Activated CD4-positive, alpha-beta T cell treated with anti-CD3 and anti-CD28 coated beads for 48 hours (primary cell): Measurements from ENCODE around the gene INSL4.

Experiments used
- DNase-seq: peaks from one replicate; pipeline ENCODE4 v3.0.0-alpha.2; 2020

INSL4 gene

DNA sequence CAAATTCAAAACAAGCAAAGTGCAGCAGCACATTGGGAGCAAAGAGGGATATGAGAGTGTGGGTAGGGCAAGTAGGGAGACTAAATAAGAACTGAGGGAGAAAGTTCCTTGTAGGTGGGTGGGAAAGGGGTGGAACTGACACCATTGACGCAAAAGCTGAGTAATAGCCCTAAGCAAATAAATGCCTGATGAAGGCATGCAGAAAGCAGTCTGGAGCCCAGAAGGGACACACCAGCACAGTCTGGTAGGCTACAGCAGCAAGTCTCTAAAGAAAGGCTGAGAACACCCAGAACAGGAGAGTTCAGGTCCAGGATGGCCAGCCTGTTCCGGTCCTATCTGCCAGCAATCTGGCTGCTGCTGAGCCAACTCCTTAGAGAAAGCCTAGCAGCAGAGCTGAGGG is at the start of gene INSL4:
Gene INSL4 (plus strand): TSS at position 208 of the 400 bp plus-strand sequence. CDS start 105 bp downstream, at position 313.
- no peak for DNase-seq

DNA sequence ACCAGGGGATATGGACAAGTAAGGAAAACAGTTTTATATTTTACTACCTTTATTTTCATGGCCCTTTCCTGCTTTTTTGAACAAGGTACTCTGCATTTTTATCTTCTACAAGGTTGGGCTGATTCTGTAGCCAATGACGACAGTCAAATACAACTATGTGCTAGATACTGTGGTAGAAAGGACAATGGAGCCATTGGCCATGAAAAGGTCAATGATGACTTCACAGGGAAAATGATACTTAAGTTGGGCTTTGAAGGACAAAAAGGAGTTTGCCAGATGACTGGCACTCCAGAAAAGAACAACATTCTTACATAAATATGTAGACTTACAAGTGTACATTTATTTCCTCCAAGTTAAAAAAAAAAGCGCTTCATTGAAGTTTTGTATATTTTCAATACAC is 46.4 kb upstream of the INSL4 start:
- DNase-seq: no peak

DNA sequence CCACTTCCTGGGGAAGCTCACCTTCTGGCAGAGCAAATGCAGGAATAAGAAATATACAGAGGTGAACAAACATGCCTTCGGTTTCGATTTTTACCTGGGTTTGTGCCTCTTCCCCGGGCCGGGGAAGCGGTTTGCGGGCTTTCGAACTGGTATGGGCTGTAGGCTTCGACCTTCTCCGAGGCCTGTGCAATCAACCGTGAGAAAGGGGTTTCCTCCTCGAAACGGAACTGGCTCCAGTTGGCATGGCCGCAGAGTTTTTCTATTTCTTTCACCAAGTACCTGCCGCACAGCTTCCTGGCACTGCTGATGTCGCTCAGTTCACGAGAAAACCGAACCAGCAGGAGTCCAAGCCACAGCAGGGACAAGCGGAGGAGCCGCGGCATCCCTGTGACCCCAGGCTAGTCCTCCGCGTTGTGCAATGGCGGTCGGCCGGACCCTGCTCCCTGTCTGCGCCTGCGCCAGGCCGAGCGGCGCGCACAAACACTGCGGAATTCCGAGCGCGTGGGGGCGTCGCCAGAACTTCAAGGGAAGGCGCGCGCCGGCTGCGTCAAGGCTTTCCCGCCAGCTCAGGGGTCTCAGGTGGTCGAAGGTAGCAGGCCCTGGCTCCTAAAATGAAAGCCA is 45.9 kb upstream of the INSL4 start, which contains the start of gene INSL6:
Gene INSL6 (minus strand): TSS at position 420 of the 621 bp plus-strand sequence. CDS start 37 bp downstream, at position 383.
- DNase-seq: no peak

DNA sequence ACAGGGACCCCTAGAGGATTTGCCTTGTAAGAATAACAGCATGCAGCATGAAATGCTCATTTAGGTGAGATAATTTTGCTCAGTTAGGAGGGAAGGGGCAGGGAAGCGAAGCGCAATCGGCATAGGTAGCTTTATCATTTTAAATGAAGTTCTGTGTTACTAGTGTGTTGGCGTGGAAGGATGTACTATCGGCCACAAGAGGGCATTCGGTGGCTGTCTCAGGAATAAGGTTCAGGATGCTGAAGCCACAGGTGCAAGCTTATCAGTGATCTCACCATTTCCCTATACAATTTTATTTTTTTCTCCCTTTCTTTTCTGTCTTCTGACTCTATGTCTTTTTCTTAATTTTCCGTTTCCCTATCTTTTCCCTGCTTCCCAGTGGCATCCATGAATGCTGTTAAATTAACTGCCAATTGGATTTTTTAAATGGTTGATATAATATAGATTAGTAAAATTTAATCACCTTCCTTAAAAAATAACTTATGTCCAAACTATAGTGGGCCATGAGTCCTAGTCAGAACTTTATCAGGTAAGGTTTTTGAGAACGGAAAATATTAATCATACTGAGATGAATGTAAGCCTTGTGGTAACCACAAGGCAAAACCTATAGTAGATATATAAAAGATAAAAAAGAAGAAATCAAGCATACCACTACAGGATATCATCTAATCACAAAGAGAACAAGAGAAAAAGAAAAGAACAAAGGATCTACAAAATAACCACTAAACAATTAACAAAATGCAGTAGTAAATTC is 44.6 kb upstream of the INSL4 start:
- DNase-seq: peak; percentile 64

DNA sequence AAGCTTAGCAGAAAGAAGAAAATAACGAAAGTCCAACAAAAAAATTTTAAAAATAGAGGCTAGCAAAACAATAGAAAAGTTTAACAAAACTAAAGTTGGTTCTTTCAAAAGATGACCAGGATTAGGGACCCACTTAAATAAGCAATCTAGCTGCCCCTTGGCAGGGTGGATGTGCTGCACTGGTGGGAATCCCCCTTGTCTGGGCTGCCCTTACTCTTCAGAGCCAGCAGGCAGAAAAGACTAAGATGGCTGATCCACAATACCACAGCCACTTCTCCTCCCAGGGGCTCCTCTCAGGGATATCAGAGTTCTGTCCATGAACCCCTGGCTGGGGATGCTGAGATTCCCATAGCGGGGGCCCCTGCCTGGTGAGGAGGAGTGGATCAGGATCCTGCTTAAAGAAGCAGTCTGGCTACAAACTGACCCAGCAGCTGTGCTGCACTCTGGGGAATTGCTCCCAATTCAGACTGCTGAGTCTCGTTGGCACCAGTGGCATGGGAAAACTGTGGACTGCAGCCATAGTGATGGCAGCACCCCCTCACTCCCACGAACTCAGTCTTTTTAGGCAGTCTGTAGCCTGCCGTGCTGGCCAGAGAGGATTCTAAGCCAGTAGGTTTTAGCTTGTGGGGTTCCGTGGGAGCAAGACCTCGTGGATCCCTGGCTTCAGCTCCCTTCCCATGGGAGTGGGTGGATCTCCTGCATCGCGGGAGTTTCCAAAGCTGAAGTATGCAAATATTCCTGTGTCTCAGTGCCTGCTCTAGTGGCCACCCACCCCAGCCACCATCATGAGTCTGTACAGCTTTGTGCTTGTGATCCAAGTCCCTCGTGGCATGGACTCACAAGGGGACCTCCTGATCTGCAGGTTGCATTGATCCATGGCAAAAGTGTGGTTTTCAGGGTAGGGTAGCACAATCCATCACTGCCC is 42.9 kb upstream of the INSL4 start:
- no peak for DNase-seq

DNA sequence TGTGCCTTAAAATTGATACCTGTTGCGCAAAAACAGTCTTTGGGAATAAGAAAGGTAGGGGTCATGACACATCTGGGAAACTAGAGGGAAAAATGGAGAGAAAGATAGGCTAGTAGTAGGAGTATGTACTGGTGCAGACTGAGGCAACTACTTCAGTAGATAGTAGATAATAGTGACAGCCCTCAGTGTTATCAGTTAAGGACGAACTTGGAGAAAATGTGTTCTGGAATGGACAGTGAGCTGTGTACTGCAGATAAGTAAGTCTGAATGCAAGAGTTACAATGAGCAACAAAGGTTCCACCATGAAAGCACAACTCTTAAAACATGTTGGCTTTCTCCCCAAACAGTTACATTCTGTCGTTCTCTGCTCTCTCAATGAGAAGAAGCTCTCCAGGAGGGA is 39.2 kb upstream of the INSL4 start:
- DNase-seq: no peak

DNA sequence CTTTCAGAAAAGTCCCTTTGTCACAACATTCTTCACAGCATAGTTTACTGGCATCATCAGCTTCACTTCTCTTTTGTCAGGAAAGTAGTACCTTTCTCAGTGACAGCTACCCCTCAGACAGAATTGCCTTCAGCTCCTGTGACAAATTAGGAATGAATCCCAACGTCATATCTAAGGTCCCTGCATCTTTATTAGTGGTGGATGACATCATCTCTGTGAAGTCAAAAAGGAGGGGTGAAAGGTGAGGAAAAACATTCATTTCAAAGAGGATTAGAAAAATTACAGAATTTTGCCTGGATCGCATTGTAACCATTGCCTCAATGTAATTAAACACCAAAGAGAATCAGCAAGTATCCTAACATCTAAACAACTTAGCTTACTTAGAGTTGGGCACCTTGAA is 37.9 kb upstream of the INSL4 start:
- DNase-seq: no peak

DNA sequence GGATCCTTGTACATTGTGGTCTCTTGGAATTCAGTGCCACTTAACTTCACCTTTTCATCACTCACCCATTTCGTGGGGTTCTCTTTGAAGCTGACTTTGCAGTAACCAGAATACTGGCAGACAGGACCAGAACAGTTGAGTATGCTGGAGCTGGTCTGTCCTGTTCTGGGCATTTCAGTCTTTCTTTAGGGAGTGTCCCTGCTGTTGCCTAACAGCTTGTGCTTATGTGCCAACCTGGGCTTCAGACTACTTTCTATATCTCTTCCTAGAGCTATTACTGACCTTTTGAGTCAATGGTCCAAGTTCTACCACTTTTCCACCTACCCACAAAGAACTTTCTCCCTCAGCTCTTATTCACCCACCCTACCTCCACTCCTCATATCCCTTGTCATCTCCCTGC is 35.8 kb upstream of the INSL4 start:
- DNase-seq: no peak

DNA sequence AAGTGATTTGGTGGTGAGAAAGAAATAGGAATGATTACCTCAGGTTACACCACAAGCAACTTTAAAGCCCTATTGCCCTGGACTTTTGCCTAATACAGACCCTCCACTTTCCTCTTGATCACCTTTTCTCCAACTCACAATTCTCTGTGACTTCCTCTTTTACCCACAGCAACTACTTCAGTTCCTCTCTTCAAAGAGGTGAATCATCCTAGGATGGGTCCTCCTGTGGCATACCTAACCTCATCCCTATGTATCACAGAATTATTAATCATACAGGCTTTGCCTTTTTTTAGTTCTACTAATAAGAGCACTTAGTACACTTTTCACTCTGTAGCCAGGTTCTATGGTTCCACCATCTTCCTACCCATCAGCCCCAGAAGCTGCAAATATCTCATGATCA is 26.1 kb upstream of the INSL4 start:
- DNase-seq: no peak

DNA sequence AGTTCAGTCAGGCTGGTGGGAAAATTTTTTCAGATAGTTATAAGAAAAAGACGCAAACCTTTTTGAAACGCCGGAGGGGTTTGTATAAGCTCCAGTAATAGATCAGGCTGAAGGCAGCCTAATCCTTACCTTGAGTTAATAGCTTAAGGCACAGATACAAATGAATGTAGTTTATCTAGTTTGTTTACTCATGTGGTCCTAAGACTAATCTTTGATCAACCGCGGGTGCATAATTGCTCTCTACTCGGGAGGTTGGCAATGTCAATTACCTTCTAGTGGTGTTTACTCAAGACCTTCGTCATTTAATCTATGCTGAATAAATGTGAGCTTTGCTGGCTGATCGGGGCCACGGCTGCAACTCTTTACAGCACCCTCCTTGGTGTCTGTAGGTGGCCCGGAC is 665 bp upstream of the INSL4 start:
- DNase-seq: no peak

DNA sequence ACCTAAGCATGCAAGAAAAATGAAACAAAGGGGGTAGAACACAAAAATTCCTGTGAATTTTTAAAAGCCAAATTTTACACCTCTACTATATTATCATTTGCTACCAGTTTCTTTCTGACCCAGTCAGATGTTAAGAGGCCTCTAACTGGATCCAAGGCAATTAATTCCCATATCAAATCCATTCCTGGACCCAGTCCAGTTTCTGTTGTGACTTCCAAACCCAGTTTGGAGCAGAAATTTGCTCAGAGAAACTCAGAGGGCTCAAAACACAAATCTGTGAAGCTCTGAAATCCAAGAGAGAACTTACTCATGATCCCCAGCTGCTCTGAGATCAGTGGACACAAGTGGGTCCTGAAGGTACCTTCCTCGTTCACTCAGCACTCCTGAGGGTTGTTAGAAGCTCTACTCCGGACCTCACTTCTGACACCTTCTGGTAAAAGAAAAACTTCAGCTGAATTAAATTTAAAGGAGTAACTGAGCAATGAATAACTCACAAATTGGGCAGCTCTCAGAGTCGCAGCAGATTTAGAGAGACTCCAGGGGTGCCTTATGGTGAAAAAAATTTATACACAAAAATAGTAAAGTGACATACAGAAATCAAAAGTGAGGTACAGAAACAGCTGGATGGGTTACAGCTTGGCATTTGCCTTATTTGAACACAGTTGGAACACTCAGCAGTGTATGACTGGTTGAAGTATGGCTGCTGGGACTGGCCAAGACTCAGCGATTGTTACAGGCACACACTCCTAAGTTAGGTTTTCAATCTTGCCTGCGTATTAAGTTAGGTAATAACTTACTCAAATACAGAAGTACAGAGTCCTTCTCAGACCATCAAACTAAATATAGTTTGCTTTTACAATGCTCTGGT is 32.4 kb downstream of the INSL4 start:
- no peak for DNase-seq

DNA sequence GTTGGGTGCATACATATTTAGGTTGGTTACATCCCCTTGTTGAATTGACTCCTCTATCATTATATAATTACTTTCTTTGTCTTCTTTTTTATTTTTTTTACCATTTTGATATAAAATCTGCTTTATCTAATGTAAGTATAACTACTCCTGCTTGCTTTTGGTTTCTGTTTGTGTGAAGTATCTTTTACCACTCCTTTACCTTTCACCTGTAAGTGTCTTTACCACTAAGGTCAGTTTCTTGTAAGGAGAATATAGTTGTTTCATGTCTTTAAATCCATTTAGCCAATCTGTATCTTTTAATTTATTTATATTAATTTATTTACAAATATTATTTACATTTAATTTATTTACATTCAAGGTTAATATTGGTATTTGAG is 33.0 kb downstream of the INSL4 start:
- no peak for DNase-seq

DNA sequence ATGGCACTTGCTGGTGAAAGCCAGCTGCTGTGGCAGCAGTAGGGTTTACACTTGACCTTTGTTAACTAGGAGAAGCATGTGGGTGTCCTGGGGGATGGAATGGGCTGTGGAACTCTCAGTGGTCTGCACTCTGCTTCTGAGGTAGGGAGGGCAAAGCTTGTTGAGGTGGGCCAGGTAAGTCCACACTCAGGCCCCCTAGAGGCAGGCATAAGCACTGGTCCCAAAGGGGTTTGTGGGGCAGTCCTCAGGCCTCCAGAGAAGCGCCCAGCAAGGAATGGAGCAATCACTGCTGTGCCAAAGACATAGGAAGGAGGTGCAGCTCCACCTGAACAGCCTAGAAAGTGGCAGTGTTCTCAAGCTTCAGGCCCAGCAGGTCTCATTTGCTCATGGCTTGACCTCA is 34.7 kb downstream of the INSL4 start:
- no peak for DNase-seq

DNA sequence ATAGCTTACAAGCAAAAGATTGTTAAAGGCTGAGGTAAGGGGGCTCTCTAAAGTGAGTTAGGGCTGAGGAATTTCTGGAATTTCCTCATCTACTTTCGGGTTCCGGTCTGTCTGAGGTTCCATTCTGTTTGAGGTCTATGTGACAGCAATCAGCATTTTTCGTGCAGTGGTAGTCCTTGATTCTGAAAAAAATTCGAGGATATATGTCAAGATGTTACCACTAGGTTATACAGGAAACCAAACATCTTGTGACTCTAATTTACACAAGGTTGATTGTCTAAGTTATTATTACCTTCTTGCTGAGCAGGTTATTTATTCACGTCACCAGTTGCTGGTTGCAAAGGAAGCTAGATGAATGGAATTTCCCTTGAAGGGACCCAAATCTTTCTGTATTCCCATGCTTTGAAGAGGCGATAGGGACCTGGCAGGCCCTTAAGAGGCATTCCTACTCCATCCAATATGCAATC is 38.1 kb downstream of the INSL4 start:
- DNase-seq: no peak

DNA sequence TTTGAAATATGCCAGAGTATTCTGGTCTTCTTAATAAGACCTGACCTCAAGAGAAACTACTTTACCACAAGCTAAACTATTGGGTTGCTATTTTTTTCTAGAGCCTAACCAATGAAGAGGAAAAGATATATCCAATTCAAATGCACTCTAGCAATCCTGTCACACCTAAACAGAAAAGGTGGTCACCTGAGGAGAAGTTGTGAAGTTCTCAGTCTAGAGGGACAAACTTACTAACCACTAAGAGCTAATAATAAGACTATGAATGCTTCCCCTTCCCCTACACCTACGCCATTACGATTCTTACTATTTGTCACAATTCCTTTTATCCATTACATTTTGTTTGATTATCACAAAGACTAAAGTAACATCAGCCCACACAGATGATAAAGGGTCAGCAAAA is 43.6 kb downstream of the INSL4 start:
- DNase-seq: no peak

DNA sequence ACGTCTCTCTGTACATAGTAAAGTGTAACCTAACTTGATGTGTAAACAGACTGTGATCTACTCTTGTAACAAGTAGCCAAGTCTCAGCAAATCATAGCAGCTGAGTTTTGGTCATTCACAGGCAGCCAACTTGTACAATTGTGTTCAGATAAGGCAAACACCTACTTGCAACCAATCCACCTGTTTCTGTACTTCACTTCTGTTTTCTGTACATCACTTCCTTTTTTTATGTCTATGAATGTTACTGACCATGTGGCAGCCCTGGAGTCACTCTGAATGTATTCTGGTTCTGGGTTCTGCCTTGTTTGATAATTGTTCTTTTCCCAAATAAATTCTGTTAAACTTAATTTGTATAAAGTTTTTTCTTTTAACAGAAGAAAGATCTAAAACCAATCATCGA is 47.3 kb downstream of the INSL4 start:
- DNase-seq: no peak
